HCT116 (cell line): ENCODE data around the gene CPA5. TPM values are rescaled to one million over a fixed set of nuclear protein-coding genes. Genes with fewer than 3 reads are reported as not detected.

ENCODE experiments used
- ATAC-seq: fragments of 200-7000 bp; cut with Tn5 transposase; 2 replicates; pipeline ENCODE4 v1.9.1; 2020; ENCODE audit warnings: mild to moderate bottlenecking, moderate library complexity
- BruUV-seq: library from RNA; stranded (reverse); fragments of 400-500 nt; replicated peaks from 2 replicates; lab custom pipeline; 2021; lab: Mats Ljungman, UMichigan
- CTCF ChIA-PET: fragments of 300-600 bp; sonication (Branson Sonifier 250); formaldehyde crosslinking; loops from one replicate; lab custom pipeline; 2021; ENCODE audit warnings: antibody characterized with exemption; lab: Charles Lee
- POLR2A ChIA-PET: fragments of 300-600, 350-600 bp; sonication (Branson Sonifier 250); formaldehyde crosslinking; loops from one replicate; lab custom pipeline; 2021; ENCODE audit warnings: antibody characterized with exemption; lab: Charles Lee
- RAD21 ChIA-PET, 2 experiments: fragments of 300-600 bp; sonication (Branson Sonifier 250); formaldehyde crosslinking; loops; one replicate each; lab custom pipeline; 2023; ENCODE audit warnings: low total read pairs in 2 of 2; ENCODE audit not compliant: uncharacterized antibody in 2 of 2, unreplicated experiment in 2 of 2, low non-redundant PET in 1 of 2; lab: Charles Lee
- DNase-seq: peaks from one replicate; pipeline ENCODE4 v3.0.0-alpha.2; 2010; ENCODE audit warnings: low read depth, low spot score
- H2AFZ ChIP-seq: fragments of 200-600 bp; shearing (Covaris generic), sonication (generic); 2 replicates; pipeline ENCODE4 v1.6.1; 2017; ENCODE audit warnings: low read depth, mixed run types, mixed read lengths, antibody characterized with exemption, low read length; ENCODE audit not compliant: poor library complexity, severe bottlenecking
- H3K27ac ChIP-seq: 2 replicates; pipeline ENCODE4 v1.5.1; 2012; ENCODE audit warnings: low read depth, low read length
- H3K27me3 ChIP-seq: fragments of 200-600 bp; sonication (generic); 2 replicates; pipeline ENCODE4 v1.6.1; 2016; ENCODE audit warnings: mixed run types, low read length, mixed read lengths; ENCODE audit not compliant: insufficient read depth
- H3K36me3 ChIP-seq, 2 experiments: fragments of 200-500 bp in 1 of 2; fragments of 200-600 bp in 1 of 2; sonication (Bioruptor generic) in 1 of 2; sonication (generic) in 1 of 2; 2 replicates each; pipeline versions ENCODE4 v1.5.1 to v1.6.1; 2014 to 2016; ENCODE audit warnings: low read length in 2 of 2, inconsistent platforms in 1 of 2, mixed read lengths in 1 of 2, mixed run types in 1 of 2; ENCODE audit not compliant: insufficient read depth in 2 of 2, control insufficient read depth in 1 of 2
- H3K4me1 ChIP-seq, 2 experiments: fragments of 200-600 bp in 1 of 2; sonication (generic) in 1 of 2; 2 replicates each; pipeline versions ENCODE4 v1.5.1 to v1.6.1; 2012 to 2017; ENCODE audit warnings: low read length in 2 of 2, inconsistent platforms in 1 of 2, mild to moderate bottlenecking in 1 of 2, mixed read lengths in 1 of 2, mixed run types in 1 of 2, moderate library complexity in 1 of 2; ENCODE audit not compliant: insufficient read depth in 2 of 2, control insufficient read depth in 1 of 2
- H3K4me2 ChIP-seq: fragments of 200-600 bp; sonication (generic); 2 replicates; pipeline ENCODE4 v1.6.1; 2017; ENCODE audit warnings: mixed run types, low read length, mixed read lengths
- H3K4me3 ChIP-seq, 2 experiments: fragments of 200-600 bp in 1 of 2; sonication (generic) in 1 of 2; replicated peaks in 1 of 2; 2 replicates each; pipeline ENCODE4 v1.5.1; 2011 to 2016; ENCODE audit warnings: low read length in 2 of 2, control low read depth in 1 of 2, low read depth in 1 of 2, mild to moderate bottlenecking in 1 of 2, mixed read lengths in 1 of 2, mixed run types in 1 of 2
- H3K79me2 ChIP-seq: fragments of 200-600 bp; sonication (generic); 2 replicates; pipeline ENCODE4 v1.6.1; 2017; ENCODE audit warnings: mild to moderate bottlenecking, mixed run types, low read length, moderate library complexity, mixed read lengths; ENCODE audit not compliant: insufficient read depth
- H3K9ac ChIP-seq: fragments of 200-600 bp; sonication (generic); 2 replicates; pipeline ENCODE4 v1.6.1; 2016; ENCODE audit warnings: low read length, mixed read lengths
- H3K9me2 ChIP-seq: fragments of 200-600 bp; sonication (generic), shearing (Covaris generic); 2 replicates; pipeline ENCODE4 v1.6.1; 2017; ENCODE audit warnings: mixed run types, mild to moderate bottlenecking, moderate library complexity; ENCODE audit not compliant: insufficient read depth
- H3K9me3 ChIP-seq, 2 experiments: fragments of 200-500 bp in 1 of 2; fragments of 200-600 bp in 1 of 2; sonication (Bioruptor generic) in 1 of 2; sonication (generic) in 1 of 2; 2 replicates each; pipeline ENCODE4 v1.6.1; 2014 to 2017; ENCODE audit warnings: low read length in 2 of 2, mixed read lengths in 2 of 2, inconsistent platforms in 1 of 2, low read depth in 1 of 2, mild to moderate bottlenecking in 1 of 2, mixed run types in 1 of 2, moderate library complexity in 1 of 2; ENCODE audit not compliant: control insufficient read depth in 1 of 2, insufficient read depth in 1 of 2
- H4K20me1 ChIP-seq: fragments of 200-600 bp; sonication (generic), shearing (Covaris generic); 2 replicates; pipeline ENCODE4 v1.6.1; 2017; ENCODE audit warnings: mixed run types, mild to moderate bottlenecking, moderate library complexity; ENCODE audit not compliant: insufficient read depth
- CBX3 ChIP-seq: IDR thresholded peaks from 2 replicates; pipeline ENCODE4 v1.6.1; 2012; ENCODE audit warnings: low read depth
- CEBPB ChIP-seq: IDR thresholded peaks from 2 replicates; pipeline ENCODE4 v1.6.1; 2012; ENCODE audit warnings: low read depth
- CTCF ChIP-seq, 3 experiments: fragments of 200-600 bp in 1 of 3; sonication (generic) in 1 of 3; IDR thresholded peaks in 2 of 3; conservative IDR thresholded peaks in 1 of 3; 2 replicates each; pipeline ENCODE4 v1.5.1; 2012 to 2017; ENCODE audit warnings: low read depth in 2 of 3, low read length in 2 of 3, antibody characterized with exemption in 1 of 3, borderline replicate concordance in 1 of 3, control low read depth in 1 of 3, mild to moderate bottlenecking in 1 of 3, mixed read lengths in 1 of 3, mixed run types in 1 of 3, moderate library complexity in 1 of 3; ENCODE audit not compliant: insufficient read depth in 1 of 3
- EZH2phosphoT487 ChIP-seq: fragments of 200-600 bp; IDR thresholded peaks from 2 replicates; pipeline ENCODE4 v1.6.1; 2018; ENCODE audit warnings: antibody characterized with exemption, borderline replicate concordance
- MAX ChIP-seq: IDR thresholded peaks from 2 replicates; pipeline ENCODE4 v1.6.1; 2012
- RAD21 ChIP-seq: IDR thresholded peaks from 2 replicates; pipeline ENCODE4 v1.6.1; 2012; ENCODE audit warnings: low read depth, mild to moderate bottlenecking
- SIN3A ChIP-seq: IDR thresholded peaks from 2 replicates; pipeline ENCODE4 v1.6.1; 2012; ENCODE audit warnings: low read depth
- SP1 ChIP-seq: IDR thresholded peaks from 2 replicates; pipeline ENCODE4 v1.6.1; 2012; ENCODE audit warnings: low read depth
- SRF ChIP-seq: IDR thresholded peaks from 2 replicates; pipeline ENCODE4 v1.6.1; 2012; ENCODE audit warnings: low read depth
- TCF7L2 ChIP-seq: IDR thresholded peaks from 2 replicates; pipeline ENCODE4 v1.7.0; 2011; ENCODE audit warnings: borderline replicate concordance, inconsistent platforms; ENCODE audit not compliant: insufficient read depth, insufficient read length; ENCODE audit errors: extremely low read depth
- intact Hi-C: fragments of 100-400 bp; cut with micrococcal nuclease; formaldehyde crosslinking; loops from 2 replicates; pipeline ENCODE4 v1.10.0; 2022
- total RNA-seq: library from RNA; stranded (reverse); gene quantifications from one replicate; pipeline ENCODE4 v1.2.1, GENCODE V29; 2021; ENCODE audit not compliant: unreplicated experiment

Gene CPA5
- total RNA-seq, 1 experiment from 2014 or later: not detected

- ATAC-seq (no peak), DNase-seq (no peak)
- POLR2A ChIA-PET: no interaction called here
- no peaks in the 10 kb centered on the region for H3K9me2 ChIP-seq
- RAD21 ChIA-PET: interaction anchor here in 1 of 2 experiments (0.6 kb wide), 1 partner anchor 121 kb away, joined by 4 read pairs; no protein-coding TSS in a partner anchor
- H3K9me3 ChIP-seq: no peaks in the 10 kb centered on the region; a peak in 1 of 4 replicates
- H3K36me3 ChIP-seq: peaks cover 0 to 32% of the 10 kb centered on the region in 2 experiments; a peak in 1 of 4 replicates
- no peak overlapping the region for H2AFZ ChIP-seq
- CTCF ChIA-PET: no interaction called here
- H3K9ac ChIP-seq: no peak overlapping the region
- no peaks in the 10 kb centered on the region for H3K79me2 ChIP-seq
- no peak overlapping the region for H3K4me3 ChIP-seq
- no peak overlapping the region for H3K27ac ChIP-seq
- no peak overlapping the region for H3K4me2 ChIP-seq
- intact Hi-C loops: no loop called here
- H4K20me1 ChIP-seq: no peaks in the 10 kb centered on the region
- BruUV-seq: no TSS peak
- H3K4me1 ChIP-seq: peaks cover 17 to 40% of the 10 kb centered on the region in 2 experiments
- H3K27me3 ChIP-seq: no peaks in the 10 kb centered on the region
- TF ChIP-seq CBX3 (no peak), TCF7L2 (no peak)
These were observed 48.2 kb upstream of the CPA5 start for GRCh38 chr7:130296221-130296951.

- ATAC-seq (no peak), DNase-seq (no peak)
- H3K9ac ChIP-seq: no peak overlapping the region
- TF ChIP-seq RAD21: no peak
- no peak for TF ChIP-seq MAX
- no peak for TF ChIP-seq CEBPB
- TF ChIP-seq SIN3A: no peak
- no peak for TF ChIP-seq TCF7L2
- no peak for TF ChIP-seq SP1
- no peak for TF ChIP-seq EZH2phosphoT487
- no peak for TF ChIP-seq CTCF (IDR thresholded peaks at IDR 0.05 in 2 of 3, conservative IDR thresholded peaks at IDR 0.05 in 1 of 3; ENCODE audit: borderline replicate concordance in 1 of 3, insufficient read depth in 1 of 3, low read depth in 2 of 3, low read length in 2 of 3)
- no peak for TF ChIP-seq CBX3
- no peak for TF ChIP-seq SRF
- H4K20me1 ChIP-seq: no peaks in the 10 kb centered on the region
- no peak overlapping the region for H2AFZ ChIP-seq
- no peaks in the 10 kb centered on the region for H3K79me2 ChIP-seq
- H3K36me3 ChIP-seq: peaks cover 0 to 33% of the 10 kb centered on the region in 2 experiments; a peak in 1 of 4 replicates
- H3K9me2 ChIP-seq: no peaks in the 10 kb centered on the region
- no peak overlapping the region for H3K4me3 ChIP-seq
- H3K4me2 ChIP-seq: no peak overlapping the region
- H3K27ac ChIP-seq: no peak overlapping the region
- ChIA-PET RAD21 (interaction anchor here in 1 of 2 experiments (0.6 kb wide), 1 partner anchor 30 kb away, joined by 3 read pairs; no protein-coding TSS in a partner anchor), POLR2A (no interaction called here), CTCF (no interaction called here)
- no peaks in the 10 kb centered on the region; a peak in 1 of 4 replicates for H3K9me3 ChIP-seq
- H3K4me1 ChIP-seq: peaks cover 5 to 25% of the 10 kb centered on the region in 2 experiments
- BruUV-seq: no TSS peak
- intact Hi-C loops: no loop called here
- H3K27me3 ChIP-seq: no peaks in the 10 kb centered on the region
These were observed 46.7 kb upstream of the CPA5 start for GRCh38 chr7:130297628-130298543.
